ENCODE data around the gene FOXP1.

The FOXP1 gene

GRCh38 chr3:71185733-71186455, 397.6 kb downstream of the FOXP1 start:
- H2BK120ac ChIP-seq (ENCODE audit: insufficient read depth, low read length, poor library complexity), result no peak overlapping the region
- no peak overlapping the region for H3K4ac ChIP-seq (ENCODE audit: low read depth, low read length)
- H3K18ac ChIP-seq (ENCODE audit: low read length), result no peak overlapping the region
- no peaks in the 10 kb centered on the region for H3K27me3 ChIP-seq (ENCODE audit: insufficient read depth, low read length)
- H3K79me2 ChIP-seq (ENCODE audit: control insufficient read depth, insufficient read depth, low read length, poor library complexity), result no peaks in the 10 kb centered on the region
- no peak overlapping the region for H4K91ac ChIP-seq (ENCODE audit: low read depth, low read length)
- no peak overlapping the region for H3K27ac ChIP-seq (ENCODE audit: low read depth, low read length)
- no peak overlapping the region for H3K9ac ChIP-seq (ENCODE audit: low read length)
- no peaks in the 10 kb centered on the region for H3K4me1 ChIP-seq (ENCODE audit: control insufficient read depth in 1 of 2, insufficient read depth in 2 of 2, low read length in 2 of 2)
- no peak overlapping the region for H3K14ac ChIP-seq (ENCODE audit: low read length)
- no peaks in the 10 kb centered on the region for H3K9me3 ChIP-seq (ENCODE audit: insufficient read depth, low read depth, low read length)
- DNase-seq, result peak; percentile 56 to 94
- no peak overlapping the region for H3K4me3 ChIP-seq (ENCODE audit: low read depth, low read length)
- H2AFZ ChIP-seq (ENCODE audit: insufficient read depth, low read length, poor library complexity), result no peak overlapping the region
- no peak overlapping the region for H2AK5ac ChIP-seq (ENCODE audit: low read length)
- H3K36me3 ChIP-seq (ENCODE audit: control insufficient read depth in 1 of 2, insufficient read depth in 2 of 2, low read length in 2 of 2), result no peaks in the 10 kb centered on the region
- H4K12ac ChIP-seq (ENCODE audit: low read depth, low read length), result no peak overlapping the region
- no peaks in the 10 kb centered on the region for H3K79me1 ChIP-seq (ENCODE audit: low read length)
- no CpG with 5 or more reads among the region's 3 CpGs for WGBS (ENCODE audit: extremely low coverage, insufficient coverage, insufficient read length)
- no peak overlapping the region for H3K23ac ChIP-seq (ENCODE audit: low read length)
- H2BK5ac ChIP-seq (ENCODE audit: low read depth, low read length, poor library complexity), result no peak overlapping the region
- H2BK12ac ChIP-seq (ENCODE audit: low read length), result no peak overlapping the region
- no peak overlapping the region for H4K8ac ChIP-seq (ENCODE audit: low read depth, low read length)
- no peak overlapping the region for H3K4me2 ChIP-seq (ENCODE audit: low read length)

GRCh38 chr3:71184252-71184651, 399.3 kb downstream of the FOXP1 start:
- no peak overlapping the region for H3K27ac ChIP-seq (ENCODE audit: low read depth, low read length)
- H3K9me3 ChIP-seq (ENCODE audit: insufficient read depth, low read depth, low read length), result no peaks in the 10 kb centered on the region

GRCh38 chr3:71183549-71183948, 400.0 kb downstream of the FOXP1 start:
- Histone ChIP-seq H3K14ac (ENCODE audit: low read length) (no peak overlapping the region), H4K12ac (ENCODE audit: low read depth, low read length) (no peak overlapping the region), H3K27ac (ENCODE audit: low read depth, low read length) (no peak overlapping the region), H3K18ac (ENCODE audit: low read length) (no peak overlapping the region), H3K79me1 (ENCODE audit: low read length) (no peaks in the 10 kb centered on the region), H3K36me3 (ENCODE audit: control insufficient read depth in 1 of 2, insufficient read depth in 2 of 2, low read length in 2 of 2) (no peaks in the 10 kb centered on the region), H2BK12ac (ENCODE audit: low read length) (no peak overlapping the region), H4K91ac (ENCODE audit: low read depth, low read length) (no peak overlapping the region), H3K4ac (ENCODE audit: low read depth, low read length) (no peak overlapping the region), H3K23ac (ENCODE audit: low read length) (no peak overlapping the region), H2BK120ac (ENCODE audit: insufficient read depth, low read length, poor library complexity) (no peak overlapping the region), H3K4me2 (ENCODE audit: low read length) (no peak overlapping the region), H3K4me3 (ENCODE audit: low read depth, low read length) (no peak overlapping the region), H3K9me3 (ENCODE audit: insufficient read depth, low read depth, low read length) (no peaks in the 10 kb centered on the region), H3K4me1 (ENCODE audit: control insufficient read depth in 1 of 2, insufficient read depth in 2 of 2, low read length in 2 of 2) (no peaks in the 10 kb centered on the region), H2AK5ac (ENCODE audit: low read length) (no peak overlapping the region), H3K27me3 (ENCODE audit: insufficient read depth, low read length) (no peaks in the 10 kb centered on the region), H3K9ac (ENCODE audit: low read length) (no peak overlapping the region), H4K8ac (ENCODE audit: low read depth, low read length) (no peak overlapping the region), H2BK5ac (ENCODE audit: low read depth, low read length, poor library complexity) (no peak overlapping the region), H3K79me2 (ENCODE audit: control insufficient read depth, insufficient read depth, low read length, poor library complexity) (no peaks in the 10 kb centered on the region), H2AFZ (ENCODE audit: insufficient read depth, low read length, poor library complexity) (no peak overlapping the region)
- no peak for DNase-seq
- WGBS (ENCODE audit: extremely low coverage, insufficient coverage, insufficient read length), result no CpG with 5 or more reads among the region's 5 CpGs

More at GRCh38 chr3:71184252-71184651, 399.3 kb downstream of the FOXP1 start:
- no peak overlapping the region for H4K8ac ChIP-seq (ENCODE audit: low read depth, low read length)
- no peak overlapping the region for H2AK5ac ChIP-seq (ENCODE audit: low read length)
- no peak overlapping the region for H3K4me2 ChIP-seq (ENCODE audit: low read length)
- H3K18ac ChIP-seq (ENCODE audit: low read length), result no peak overlapping the region
- H3K4me1 ChIP-seq (ENCODE audit: control insufficient read depth in 1 of 2, insufficient read depth in 2 of 2, low read length in 2 of 2), result no peaks in the 10 kb centered on the region
- no peak overlapping the region for H3K4me3 ChIP-seq (ENCODE audit: low read depth, low read length)
- H4K91ac ChIP-seq (ENCODE audit: low read depth, low read length), result no peak overlapping the region
- H4K12ac ChIP-seq (ENCODE audit: low read depth, low read length), result no peak overlapping the region
- H3K23ac ChIP-seq (ENCODE audit: low read length), result no peak overlapping the region
- no CpG with 5 or more reads among the region's 1 CpG for WGBS (ENCODE audit: extremely low coverage, insufficient coverage, insufficient read length)
- H3K27me3 ChIP-seq (ENCODE audit: insufficient read depth, low read length), result no peaks in the 10 kb centered on the region
- no peak overlapping the region for H2BK12ac ChIP-seq (ENCODE audit: low read length)
- no peaks in the 10 kb centered on the region for H3K79me1 ChIP-seq (ENCODE audit: low read length)
- no peaks in the 10 kb centered on the region for H3K36me3 ChIP-seq (ENCODE audit: control insufficient read depth in 1 of 2, insufficient read depth in 2 of 2, low read length in 2 of 2)
- H3K9ac ChIP-seq (ENCODE audit: low read length), result no peak overlapping the region
- no peak overlapping the region for H3K14ac ChIP-seq (ENCODE audit: low read length)
- H3K79me2 ChIP-seq (ENCODE audit: control insufficient read depth, insufficient read depth, low read length, poor library complexity), result no peaks in the 10 kb centered on the region
- no peak overlapping the region for H2AFZ ChIP-seq (ENCODE audit: insufficient read depth, low read length, poor library complexity)
- DNase-seq, result no peak
- no peak overlapping the region for H2BK120ac ChIP-seq (ENCODE audit: insufficient read depth, low read length, poor library complexity)
- no peak overlapping the region for H2BK5ac ChIP-seq (ENCODE audit: low read depth, low read length, poor library complexity)
- no peak overlapping the region for H3K4ac ChIP-seq (ENCODE audit: low read depth, low read length)

- Histone ChIP-seq H3K14ac (ENCODE audit: low read length) (no peak overlapping the region), H2AFZ (ENCODE audit: insufficient read depth, low read length, poor library complexity) (no peak overlapping the region), H3K27me3 (ENCODE audit: insufficient read depth, low read length) (no peaks in the 10 kb centered on the region), H3K4me1 (ENCODE audit: control insufficient read depth in 1 of 2, insufficient read depth in 2 of 2, low read length in 2 of 2) (no peaks in the 10 kb centered on the region), H3K36me3 (ENCODE audit: control insufficient read depth in 1 of 2, insufficient read depth in 2 of 2, low read length in 2 of 2) (no peaks in the 10 kb centered on the region), H4K8ac (ENCODE audit: low read depth, low read length) (no peak overlapping the region), H2BK12ac (ENCODE audit: low read length) (no peak overlapping the region), H3K9ac (ENCODE audit: low read length) (no peak overlapping the region), H3K27ac (ENCODE audit: low read depth, low read length) (no peak overlapping the region), H3K79me2 (ENCODE audit: control insufficient read depth, insufficient read depth, low read length, poor library complexity) (no peaks in the 10 kb centered on the region), H3K4me2 (ENCODE audit: low read length) (no peak overlapping the region), H4K12ac (ENCODE audit: low read depth, low read length) (no peak overlapping the region), H3K18ac (ENCODE audit: low read length) (no peak overlapping the region), H3K79me1 (ENCODE audit: low read length) (no peaks in the 10 kb centered on the region), H2AK5ac (ENCODE audit: low read length) (no peak overlapping the region), H3K23ac (ENCODE audit: low read length) (no peak overlapping the region), H3K4me3 (ENCODE audit: low read depth, low read length) (no peak overlapping the region), H2BK5ac (ENCODE audit: low read depth, low read length, poor library complexity) (no peak overlapping the region), H4K91ac (ENCODE audit: low read depth, low read length) (no peak overlapping the region), H2BK120ac (ENCODE audit: insufficient read depth, low read length, poor library complexity) (no peak overlapping the region), H3K4ac (ENCODE audit: low read depth, low read length) (no peak overlapping the region), H3K9me3 (ENCODE audit: insufficient read depth, low read depth, low read length) (no peaks in the 10 kb centered on the region)
- DNase-seq, result no peak
- no CpG with 5 or more reads among the region's 6 CpGs for WGBS (ENCODE audit: extremely low coverage, insufficient coverage, insufficient read length)
Measured at GRCh38 chr3:71180524-71180923, 403.0 kb downstream of the FOXP1 start.

All from trophoblast cell (in vitro differentiated cells and primary cell).